AG10803 (cell line): ENCODE measurements around the gene C4orf36.
A peak's percentile ranks its signal among the peaks of the same experiment; 100 is the strongest.

Experiments
- DNase-seq: peaks from one replicate; pipeline ENCODE4 v3.0.0; 2010; ENCODE audit warnings: low read depth
- H3K4me3 ChIP-seq: 2 replicates; pipeline ENCODE4 v1.5.1; 2011; ENCODE audit warnings: mild to moderate bottlenecking, low read length, control low read depth
- TF ChIP-seq, protein P1 (sequence below): conservative IDR thresholded peaks from 2 replicates; pipeline ENCODE4 v1.5.1; 2011; ENCODE audit warnings: mild to moderate bottlenecking, low read length, control low read depth, inconsistent platforms

The C4orf36 gene

DNA sequence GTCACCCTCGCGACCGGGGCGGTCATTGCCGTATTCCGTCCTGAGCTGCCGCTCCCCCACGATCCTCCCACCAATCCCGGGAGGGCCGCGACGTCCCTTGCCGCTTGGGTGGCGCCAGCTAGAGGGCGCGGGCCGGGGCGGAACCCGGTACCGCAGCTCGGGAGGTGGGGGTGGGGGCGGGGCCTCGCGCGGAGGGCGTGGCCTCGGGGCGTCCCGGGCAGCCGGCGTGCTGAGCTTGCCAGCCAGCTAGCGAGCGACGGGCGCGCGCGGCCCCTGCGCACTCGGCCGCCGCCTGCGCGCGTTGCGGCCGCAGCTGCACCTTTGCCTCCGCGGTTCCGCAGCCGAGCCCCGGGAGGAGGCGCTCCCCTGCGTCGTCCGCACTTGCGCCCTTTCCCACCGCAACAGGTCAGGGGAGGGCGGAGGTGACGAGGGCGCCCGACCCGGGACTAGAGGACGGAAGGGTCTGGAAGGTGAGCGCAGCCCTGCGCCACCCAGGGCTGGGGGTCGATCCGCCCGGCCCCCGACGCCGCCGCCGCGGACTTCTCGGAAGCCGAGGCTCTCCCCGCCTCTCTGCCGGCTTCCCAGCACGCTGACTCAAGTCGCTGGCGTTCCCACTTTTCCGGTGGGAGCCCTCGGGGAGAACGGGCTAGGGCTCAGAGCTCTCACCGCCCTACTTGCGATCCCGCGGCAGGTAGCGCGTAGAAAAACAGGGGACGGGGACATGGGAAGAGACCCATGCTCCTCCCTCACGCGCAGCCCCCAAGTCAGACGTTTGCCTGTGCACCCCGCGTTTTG, 42.7 kb upstream of the C4orf36 start, which contains the start of gene AFF1:
AFF1 (plus strand) TSS at position 241 of the 795 bp plus-strand sequence. CDS start 13,523 bp downstream, outside the sequence.
- H3K4me3 ChIP-seq: peak within 1 kb of the TSS; percentile 91
- peak; percentile 92 for DNase-seq

DNA sequence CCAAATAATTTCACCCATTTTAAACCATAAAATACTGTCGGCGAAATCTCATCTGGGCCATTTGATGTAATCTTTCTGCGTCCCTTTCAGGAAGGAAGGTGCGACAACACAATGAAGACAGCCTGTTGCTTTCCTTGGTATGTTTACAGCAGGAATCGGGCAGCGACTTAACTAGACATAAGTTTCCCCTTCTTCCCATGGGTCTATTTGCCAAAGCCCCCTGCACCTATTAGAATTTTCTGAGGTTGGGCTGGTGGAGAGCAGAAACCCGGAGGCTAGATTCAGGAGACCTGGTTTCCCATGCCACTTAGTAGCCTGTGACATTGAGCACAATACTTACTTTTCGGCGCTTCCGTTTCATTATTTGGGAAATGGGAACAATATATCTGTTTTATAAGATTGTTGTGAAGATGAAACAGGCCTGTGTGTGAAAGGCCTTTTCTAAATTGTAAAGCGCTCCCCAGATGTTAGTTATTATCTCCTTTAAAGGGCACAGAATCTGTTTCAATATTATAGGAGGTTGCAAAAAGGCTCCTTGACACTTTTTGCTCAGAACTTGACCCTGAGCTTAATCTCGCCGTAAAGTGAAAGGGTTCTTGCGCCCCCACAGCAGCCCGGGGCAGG, 42.0 kb upstream of the C4orf36 start:
- TF ChIP-seq, protein P1, sequence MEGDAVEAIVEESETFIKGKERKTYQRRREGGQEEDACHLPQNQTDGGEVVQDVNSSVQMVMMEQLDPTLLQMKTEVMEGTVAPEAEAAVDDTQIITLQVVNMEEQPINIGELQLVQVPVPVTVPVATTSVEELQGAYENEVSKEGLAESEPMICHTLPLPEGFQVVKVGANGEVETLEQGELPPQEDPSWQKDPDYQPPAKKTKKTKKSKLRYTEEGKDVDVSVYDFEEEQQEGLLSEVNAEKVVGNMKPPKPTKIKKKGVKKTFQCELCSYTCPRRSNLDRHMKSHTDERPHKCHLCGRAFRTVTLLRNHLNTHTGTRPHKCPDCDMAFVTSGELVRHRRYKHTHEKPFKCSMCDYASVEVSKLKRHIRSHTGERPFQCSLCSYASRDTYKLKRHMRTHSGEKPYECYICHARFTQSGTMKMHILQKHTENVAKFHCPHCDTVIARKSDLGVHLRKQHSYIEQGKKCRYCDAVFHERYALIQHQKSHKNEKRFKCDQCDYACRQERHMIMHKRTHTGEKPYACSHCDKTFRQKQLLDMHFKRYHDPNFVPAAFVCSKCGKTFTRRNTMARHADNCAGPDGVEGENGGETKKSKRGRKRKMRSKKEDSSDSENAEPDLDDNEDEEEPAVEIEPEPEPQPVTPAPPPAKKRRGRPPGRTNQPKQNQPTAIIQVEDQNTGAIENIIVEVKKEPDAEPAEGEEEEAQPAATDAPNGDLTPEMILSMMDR: no peak
- DNase-seq: no peak
- peak overlapping the region; percentile 73 for H3K4me3 ChIP-seq

More for the DNA sequence above, 42.7 kb upstream of the C4orf36 start, which contains the start of gene AFF1:
- TF ChIP-seq, protein P1: peak; percentile 28

DNA sequence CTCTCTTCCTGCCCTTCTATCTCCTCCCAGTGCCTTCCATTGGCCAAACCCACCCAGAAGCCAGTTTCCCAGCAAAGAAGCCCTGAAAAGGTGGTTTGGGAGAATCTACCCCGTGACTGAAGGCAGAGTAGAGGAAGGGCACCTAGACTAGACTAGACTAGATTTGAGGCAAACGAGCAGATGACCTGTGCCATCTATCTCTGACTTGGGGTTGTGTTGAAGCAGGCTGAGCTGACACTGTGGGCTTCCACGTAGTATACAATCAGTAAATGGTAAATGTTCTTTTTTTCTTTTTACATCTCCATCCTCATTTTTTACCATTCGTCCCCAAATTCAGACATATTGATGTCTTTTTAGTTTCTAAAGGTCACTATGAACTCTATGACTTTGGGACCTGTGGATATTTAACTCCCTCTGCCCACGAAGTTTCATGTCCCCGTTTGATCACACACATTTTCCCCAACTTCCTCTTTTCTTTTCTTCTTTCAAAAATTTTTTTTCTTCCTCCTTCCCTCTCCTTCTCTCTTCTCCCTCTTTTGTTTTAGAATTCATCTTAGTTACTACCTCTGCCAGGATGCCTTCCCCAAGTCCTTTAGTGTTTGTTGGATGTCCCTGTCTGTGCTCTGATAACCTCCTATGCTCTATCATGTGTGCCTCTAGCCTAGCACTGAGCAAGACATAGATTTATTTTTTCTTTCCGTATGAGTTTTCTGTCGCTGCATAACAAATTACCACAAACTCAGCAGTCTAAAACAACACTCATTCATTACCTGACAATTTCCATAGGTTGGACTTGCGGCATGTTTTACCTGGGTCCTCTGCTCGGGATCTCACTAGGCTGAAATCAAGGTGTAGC, 36.4 kb upstream of the C4orf36 start:
- TF ChIP-seq, protein P1: no peak
- no peak overlapping the region for H3K4me3 ChIP-seq

DNA sequence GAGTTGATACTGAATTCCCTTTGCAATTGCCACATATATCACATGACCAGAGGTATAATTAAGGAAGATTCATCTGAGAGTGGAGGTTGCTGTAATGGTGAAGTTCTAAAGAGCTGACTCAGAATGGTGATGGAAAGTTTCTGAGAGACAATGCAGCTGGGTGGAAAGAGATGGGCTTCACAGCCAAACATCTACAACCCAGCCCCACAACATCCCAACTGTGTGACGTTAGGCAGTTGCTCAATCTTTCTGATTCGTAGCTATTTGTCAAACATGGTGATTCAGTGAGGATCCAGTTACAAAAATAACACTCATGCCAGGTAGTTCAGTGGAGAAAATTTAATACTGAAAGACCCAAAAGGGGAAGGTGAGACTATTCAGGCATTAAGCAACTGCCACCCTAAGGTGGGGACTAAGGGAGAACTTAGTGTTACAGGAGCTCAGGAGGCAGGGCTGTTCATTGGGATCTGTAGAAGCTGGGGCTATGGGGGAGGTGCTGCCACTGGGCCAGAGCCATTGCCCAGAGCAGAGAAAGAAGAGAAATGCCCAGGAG, 35.7 kb upstream of the C4orf36 start:
- DNase-seq: peak; percentile 97
- TF ChIP-seq, protein P1: no peak
- no peak overlapping the region for H3K4me3 ChIP-seq

More for the DNA sequence above, 36.4 kb upstream of the C4orf36 start:
- DNase-seq: no peak

DNA sequence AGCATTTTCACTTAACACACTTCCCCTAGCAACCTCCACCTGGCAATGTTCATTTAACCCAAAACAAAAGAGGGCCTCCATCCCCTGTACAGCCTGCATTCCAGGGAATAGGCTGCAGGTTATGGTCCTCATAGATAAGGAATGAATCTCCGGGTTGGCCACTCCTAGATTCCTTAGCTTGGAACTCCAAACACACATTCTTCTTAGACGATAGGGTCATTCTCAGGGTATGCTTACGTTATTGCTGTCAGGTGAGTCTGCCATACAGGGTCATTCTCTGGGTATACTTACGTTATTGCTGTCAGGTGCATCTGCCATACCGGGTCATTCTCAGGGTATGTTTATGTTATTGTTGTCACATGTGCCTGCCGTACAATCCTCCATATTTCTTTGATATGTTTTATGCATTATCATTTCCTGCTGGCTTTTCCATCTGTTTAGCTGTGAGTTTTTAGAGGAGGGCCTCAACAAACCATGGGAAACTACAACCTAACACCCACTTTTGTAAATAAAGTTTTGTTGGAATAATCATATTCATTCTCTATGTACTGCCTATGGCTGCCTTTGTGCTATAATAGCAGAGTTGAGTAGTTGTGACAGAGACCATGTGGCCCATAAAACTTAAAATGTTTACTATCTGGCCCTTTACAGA, 34.3 kb upstream of the C4orf36 start:
- TF ChIP-seq, protein P1: no peak
- no peak for DNase-seq
- no peak overlapping the region for H3K4me3 ChIP-seq

DNA sequence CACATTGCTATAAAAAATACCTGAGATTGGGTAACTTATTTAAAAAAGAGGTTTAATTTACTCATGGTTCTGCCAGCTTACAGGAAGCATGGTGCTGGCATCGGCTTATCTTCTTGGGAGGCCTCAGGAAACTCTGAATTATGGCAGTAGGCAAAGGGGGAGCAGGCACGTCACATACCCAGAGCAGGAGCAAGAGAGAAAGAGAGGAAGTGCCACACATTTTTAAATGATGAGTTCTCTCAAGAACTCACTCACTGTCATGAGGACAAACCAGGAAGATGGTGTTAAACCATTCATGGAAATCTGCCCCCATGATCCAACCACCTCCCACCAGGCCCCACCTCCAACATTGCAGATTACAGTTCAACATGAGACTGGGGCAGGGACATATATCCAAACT, 32.6 kb upstream of the C4orf36 start:
- TF ChIP-seq, protein P1: no peak
- DNase-seq: peak; percentile 87

More for the DNA sequence above, 32.6 kb upstream of the C4orf36 start:
- no peak overlapping the region for H3K4me3 ChIP-seq
